Spleen (tissue), 11 donors: ENCODE measurements around the gene TRMO. TPM values are rescaled to one million over a fixed set of nuclear protein-coding genes. Genes with fewer than 3 reads are reported as not detected.

Experiments used
- DNase-seq: peaks from one replicate; pipeline ENCODE4 v3.0.0-alpha.2; 2020
- H3K27ac ChIP-seq, 8 donors: fragments of 200-600 bp; sonication (generic) in 7 of 8; 1 replicate in 4 of 8; 2 replicates in 4 of 8; pipeline versions ENCODE4 v1.5.0 to v1.8.0; 2016 to 2021; ENCODE audit warnings: inconsistent platforms in 4 of 8, mild to moderate bottlenecking in 4 of 8, moderate library complexity in 1 of 8
- H3K27me3 ChIP-seq, 7 donors: fragments of 200-600 bp; sonication (generic) in 6 of 7; replicated peaks in 1 of 7; 1 replicate in 4 of 7; 2 replicates in 3 of 7; pipeline versions ENCODE4 v1.5.0 to v1.8.0; 2016 to 2021; ENCODE audit warnings: inconsistent platforms in 3 of 7, mild to moderate bottlenecking in 1 of 7
- H3K36me3 ChIP-seq, 6 donors: fragments of 200-600 bp; sonication (generic) in 5 of 6; 1 replicate in 4 of 6; 2 replicates in 2 of 6; pipeline versions ENCODE4 v1.5.0 to v1.8.0; 2016 to 2021; ENCODE audit warnings: inconsistent platforms in 2 of 6
- H3K4me1 ChIP-seq, 6 donors: fragments of 200-600 bp; sonication (generic) in 5 of 6; 1 replicate in 3 of 6; 2 replicates in 3 of 6; pipeline versions ENCODE4 v1.5.0 to v1.8.0; 2016 to 2021; ENCODE audit warnings: inconsistent platforms in 3 of 6
- H3K4me3 ChIP-seq, 8 donors: fragments of 200-600 bp; sonication (generic) in 7 of 8; 1 replicate in 4 of 8; 2 replicates in 4 of 8; pipeline versions ENCODE4 v1.5.0 to v1.8.0; 2016 to 2021; ENCODE audit warnings: inconsistent platforms in 4 of 8, mild to moderate bottlenecking in 4 of 8, moderate library complexity in 2 of 8
- H3K9me3 ChIP-seq, 8 donors: fragments of 200-600 bp; sonication (generic) in 7 of 8; 1 replicate in 4 of 8; 2 replicates in 4 of 8; pipeline versions ENCODE4 v1.5.0 to v1.8.0; 2016 to 2021; ENCODE audit warnings: inconsistent platforms in 4 of 8
- CTCF ChIP-seq, 11 experiments: fragments of 200-600 bp in 7 of 11; fragments of 450-650 bp in 4 of 11; sonication (generic) in 4 of 11; IDR thresholded peaks in 8 of 11; conservative IDR thresholded peaks in 3 of 11; 1 replicate in 7 of 11; 2 replicates in 4 of 11; pipeline versions ENCODE4 v1.4.0 to v1.8.0; 2016 to 2021; ENCODE audit warnings: antibody characterized with exemption in 11 of 11, inconsistent platforms in 4 of 11, mild to moderate bottlenecking in 1 of 11
- POLR2A ChIP-seq, 3 donors: fragments of 450-650 bp; IDR thresholded peaks; one replicate each; pipeline ENCODE4 v1.5.1; 2017; ENCODE audit warnings: antibody characterized with exemption in 3 of 3, mild to moderate bottlenecking in 1 of 3
- POLR2AphosphoS5 ChIP-seq, 3 donors: sonication (generic); formaldehyde crosslinking; IDR thresholded peaks; one replicate each; pipeline ENCODE4 v1.5.1; 2017; ENCODE audit warnings: antibody characterized with exemption in 3 of 3
- WGBS, 5 donors: extraction: QIAGEN DNeasy Blood & Tissue Kit in 3 of 5; methylation state at CpG; one replicate each; pipeline versions ENCODE4 v1.1.5 to v1.1.7; 2013 to 2018; 5-methylcytosine and 5-hydroxymethylcytosine counted together
- intact Hi-C: fragments of 100-400 bp; cut with DNase I; formaldehyde crosslinking; loops from one replicate; pipeline ENCODE4 v1.15.0; 2023; ENCODE audit warnings: low total_unique reads
- polyA plus RNA-seq, 3 donors: library from polyadenylated mRNA; stranded (reverse); fragments of 200-250 nt; gene quantifications; one replicate each; pipeline ENCODE4 v1.2.1, GENCODE V29; 2013
- total RNA-seq, 7 donors: library from RNA; depleted of rRNA in 3 of 7; stranded (reverse); fragments of >200 nt in 3 of 7; fragmentation: NEBNext Ultra II Directional in 4 of 7; extraction: Animal tissue kit (Norgen Biotek cat#: 25700) in 4 of 7; gene quantifications; one replicate each; pipeline versions ENCODE4 v1.1.0 to v1.2.1, GENCODE V29; 2016 to 2021
- donor health status: healthy with polysubstance abuse.
- donor health status: DM: no; HTN: no; CAD: no; lungs with moderate emphysema.
- donor health status: DM: no; HTN: no; CAD: no.
- donor health status: Bipolar disorder and iron deficiency.
- donor health status: healthy.
- donor health status: DM: no; HTN: no; CAD: no.
- donor health status: DM: yes; HTN: yes; CAD: no.

TRMO gene
- total and polyA plus RNA-seq, 10 donors: 11.2 to 58.6 (median 22.5) TPM

- intact Hi-C loops: no loop called here
- 78 to 86% (median 85%) methylated on average over 6 of the region's 6 CpGs for WGBS, 5 donors
- H3K4me3 ChIP-seq: no peak overlapping the region
- no peaks in the 10 kb centered on the region for H3K9me3 ChIP-seq
- TF ChIP-seq POLR2AphosphoS5 (IDR thresholded peaks at IDR 0.05) (no peak), POLR2A (IDR thresholded peaks at IDR 0.05) (no peak), CTCF (IDR thresholded peaks at IDR 0.05 in 8 of 11, conservative IDR thresholded peaks at IDR 0.05 in 3 of 11) (no peak)
- H3K27ac ChIP-seq: no peak overlapping the region
- peaks cover 0 to 5% (median 0%) of the 10 kb centered on the region in 6 donors for H3K4me1 ChIP-seq
- no peak for DNase-seq
- H3K27me3 ChIP-seq: peaks cover 0 to 4% (median 0%) of the 10 kb centered on the region in 7 donors
- H3K36me3 ChIP-seq: no peaks in the 10 kb centered on the region
Measured at GRCh38 chr9:97874624-97875023, 47.7 kb downstream of the TRMO start.

- H3K27me3 ChIP-seq: peaks cover 0 to 4% (median 0%) of the 10 kb centered on the region in 7 donors
- H3K9me3 ChIP-seq: no peaks in the 10 kb centered on the region
- H3K4me3 ChIP-seq: no peak overlapping the region
- intact Hi-C loops: no loop called here
- WGBS, 5 donors: 60 to 86% (median 82%) methylated on average over 6 of the region's 6 CpGs
- peaks cover 0 to 5% (median 0%) of the 10 kb centered on the region in 6 donors for H3K4me1 ChIP-seq
- TF ChIP-seq POLR2AphosphoS5 (IDR thresholded peaks at IDR 0.05) (no peak), POLR2A (IDR thresholded peaks at IDR 0.05) (no peak), CTCF (IDR thresholded peaks at IDR 0.05 in 8 of 11, conservative IDR thresholded peaks at IDR 0.05 in 3 of 11) (no peak)
- no peak for DNase-seq
- no peak overlapping the region for H3K27ac ChIP-seq
- H3K36me3 ChIP-seq: no peaks in the 10 kb centered on the region
Measured at GRCh38 chr9:97873882-97874281, 48.4 kb downstream of the TRMO start.

GRCh38 chr9:97873425-97873824, 48.9 kb downstream of the TRMO start:
- Histone ChIP-seq H3K27ac (no peak overlapping the region), H3K36me3 (no peaks in the 10 kb centered on the region), H3K4me3 (no peak overlapping the region), H3K4me1 (peaks cover 0 to 5% (median 0%) of the 10 kb centered on the region in 6 donors), H3K9me3 (no peaks in the 10 kb centered on the region), H3K27me3 (peaks cover 0 to 4% (median 0%) of the 10 kb centered on the region in 7 donors)
- no peak for TF ChIP-seq POLR2AphosphoS5 (IDR thresholded peaks at IDR 0.05)
- TF ChIP-seq POLR2A (IDR thresholded peaks at IDR 0.05): no peak
- no peak for TF ChIP-seq CTCF (IDR thresholded peaks at IDR 0.05 in 8 of 11, conservative IDR thresholded peaks at IDR 0.05 in 3 of 11)
- intact Hi-C loops: no loop called here
- WGBS, 5 donors: 81 to 100% (median 82%) methylated on average over 3 of the region's 3 CpGs
- no peak for DNase-seq

- intact Hi-C loops: no loop called here
- no peak for TF ChIP-seq POLR2AphosphoS5 (IDR thresholded peaks at IDR 0.05)
- TF ChIP-seq POLR2A (IDR thresholded peaks at IDR 0.05): no peak
- no peak for TF ChIP-seq CTCF (IDR thresholded peaks at IDR 0.05 in 8 of 11, conservative IDR thresholded peaks at IDR 0.05 in 3 of 11)
- no peak for DNase-seq
- Histone ChIP-seq H3K27me3 (peaks cover 0 to 10% (median 0%) of the 10 kb centered on the region in 7 donors), H3K36me3 (no peaks in the 10 kb centered on the region), H3K27ac (no peak overlapping the region), H3K4me3 (no peak overlapping the region), H3K4me1 (no peaks in the 10 kb centered on the region), H3K9me3 (peaks cover 6 to 28% (median 25%) of the 10 kb centered on the region in 8 donors)
- WGBS, 5 donors: 74 to 91% (median 86%) methylated on average over 3 of the region's 3 CpGs
Measured at GRCh38 chr9:97868859-97869258, 53.4 kb downstream of the TRMO start.
